Parathyroid adenoma (tissue), 2 donors: Measurements from ENCODE around the gene ZNF571.

ENCODE experiments used
- H2AFZ ChIP-seq: fragments of 300-600 bp; sonication (generic); one replicate; pipeline ENCODE4 v1.7.0; 2017; ENCODE audit warnings: antibody characterized with exemption, mild to moderate bottlenecking
- H3K27ac ChIP-seq: fragments of 300-600 bp; sonication (generic); one replicate; pipeline ENCODE4 v1.7.0; 2017
- H3K27me3 ChIP-seq: fragments of 300-600 bp; sonication (generic); one replicate; pipeline ENCODE4 v1.7.0; 2017; ENCODE audit warnings: low read length; ENCODE audit not compliant: control insufficient read depth, insufficient read depth
- H3K36me3 ChIP-seq: fragments of 300-600 bp; sonication (generic); one replicate; pipeline ENCODE4 v1.7.0; 2017; ENCODE audit warnings: low read length; ENCODE audit not compliant: control insufficient read depth, insufficient read depth
- H3K4me1 ChIP-seq: fragments of 300-600 bp; sonication (generic); one replicate; pipeline ENCODE4 v1.7.0; 2017; ENCODE audit warnings: control low read depth
- H3K4me2 ChIP-seq: fragments of 300-600 bp; sonication (generic); one replicate; pipeline ENCODE4 v1.7.0; 2017; ENCODE audit warnings: low read length
- H3K4me3 ChIP-seq: fragments of 300-600 bp; sonication (generic); one replicate; pipeline ENCODE4 v1.7.0; 2017; ENCODE audit warnings: low read depth, low read length
- H3K79me2 ChIP-seq: fragments of 300-600 bp; sonication (generic); one replicate; pipeline ENCODE4 v1.7.0; 2017; ENCODE audit warnings: control low read depth
- H3K9ac ChIP-seq: fragments of 300-600 bp; sonication (generic); one replicate; pipeline ENCODE4 v1.7.0; 2017; ENCODE audit warnings: mild to moderate bottlenecking
- H3K9me3 ChIP-seq: fragments of 300-600 bp; sonication (generic); one replicate; pipeline ENCODE4 v1.7.0; 2017; ENCODE audit warnings: low read length; ENCODE audit not compliant: control insufficient read depth
- TF ChIP-seq, protein P1 (sequence below): fragments of 300-600 bp; sonication (generic); IDR thresholded peaks from one replicate; pipeline ENCODE4 v1.7.0; 2017; ENCODE audit warnings: antibody characterized with exemption, mild to moderate bottlenecking
- donor health status: primary hyperparathyroidism.

Gene ZNF571

DNA sequence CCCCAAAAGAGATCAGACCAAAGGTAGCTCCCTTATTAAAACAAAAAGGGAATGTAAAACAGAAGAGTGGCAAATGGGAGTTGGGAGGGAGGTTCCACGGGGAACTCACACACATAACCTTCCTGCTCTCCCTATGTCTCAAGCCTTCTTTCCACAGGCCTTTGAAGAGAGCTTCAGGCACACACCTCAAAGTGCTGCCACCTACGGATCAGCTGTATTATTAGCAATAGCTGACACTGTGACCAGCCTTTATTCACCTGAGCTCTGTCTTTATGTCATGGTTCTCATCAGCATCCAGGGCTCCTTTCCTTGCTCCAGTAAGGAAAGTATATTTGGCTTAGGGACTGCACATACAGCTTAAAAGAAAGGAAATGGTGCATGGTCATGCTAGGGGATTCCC lies 11.3 kb downstream of the ZNF571 start:
- Histone ChIP-seq H3K27me3 (no peaks in the 10 kb centered on the region), H3K27ac (no peak overlapping the region), H3K4me2 (no peak overlapping the region), H3K79me2 (peaks cover 22% of the 10 kb centered on the region), H3K9ac (no peak overlapping the region), H3K9me3 (no peaks in the 10 kb centered on the region), H2AFZ (no peak overlapping the region), H3K4me1 (no peaks in the 10 kb centered on the region), H3K4me3 (no peak overlapping the region), H3K36me3 (no peaks in the 10 kb centered on the region)
- TF ChIP-seq, protein P1, sequence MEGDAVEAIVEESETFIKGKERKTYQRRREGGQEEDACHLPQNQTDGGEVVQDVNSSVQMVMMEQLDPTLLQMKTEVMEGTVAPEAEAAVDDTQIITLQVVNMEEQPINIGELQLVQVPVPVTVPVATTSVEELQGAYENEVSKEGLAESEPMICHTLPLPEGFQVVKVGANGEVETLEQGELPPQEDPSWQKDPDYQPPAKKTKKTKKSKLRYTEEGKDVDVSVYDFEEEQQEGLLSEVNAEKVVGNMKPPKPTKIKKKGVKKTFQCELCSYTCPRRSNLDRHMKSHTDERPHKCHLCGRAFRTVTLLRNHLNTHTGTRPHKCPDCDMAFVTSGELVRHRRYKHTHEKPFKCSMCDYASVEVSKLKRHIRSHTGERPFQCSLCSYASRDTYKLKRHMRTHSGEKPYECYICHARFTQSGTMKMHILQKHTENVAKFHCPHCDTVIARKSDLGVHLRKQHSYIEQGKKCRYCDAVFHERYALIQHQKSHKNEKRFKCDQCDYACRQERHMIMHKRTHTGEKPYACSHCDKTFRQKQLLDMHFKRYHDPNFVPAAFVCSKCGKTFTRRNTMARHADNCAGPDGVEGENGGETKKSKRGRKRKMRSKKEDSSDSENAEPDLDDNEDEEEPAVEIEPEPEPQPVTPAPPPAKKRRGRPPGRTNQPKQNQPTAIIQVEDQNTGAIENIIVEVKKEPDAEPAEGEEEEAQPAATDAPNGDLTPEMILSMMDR: no peak

DNA sequence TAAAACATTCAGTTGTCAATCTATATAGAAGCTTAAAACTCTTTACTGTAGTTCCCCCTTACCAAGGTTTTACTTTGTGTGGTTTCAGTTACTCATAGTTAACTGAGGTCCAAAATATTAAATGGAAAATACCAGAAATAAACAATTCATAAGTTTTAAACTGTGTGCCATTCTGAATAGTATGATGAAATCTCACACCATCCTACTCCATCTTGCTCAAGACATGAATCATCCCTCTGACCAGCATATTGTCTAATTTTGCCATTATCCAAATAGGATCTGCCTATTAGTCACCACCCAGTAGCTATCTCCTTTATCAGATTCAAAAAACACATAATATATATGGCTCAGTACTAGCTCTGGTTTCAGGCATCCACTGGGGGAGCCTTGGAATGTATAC lies 22.4 kb downstream of the ZNF571 start:
- Histone ChIP-seq H3K9me3 (no peaks in the 10 kb centered on the region), H3K4me2 (no peak overlapping the region), H3K4me1 (no peaks in the 10 kb centered on the region), H3K4me3 (no peak overlapping the region), H3K27ac (no peak overlapping the region), H3K79me2 (no peaks in the 10 kb centered on the region), H3K27me3 (no peaks in the 10 kb centered on the region), H3K9ac (no peak overlapping the region), H2AFZ (no peak overlapping the region), H3K36me3 (peaks cover 9% of the 10 kb centered on the region)
- TF ChIP-seq, protein P1: no peak

DNA sequence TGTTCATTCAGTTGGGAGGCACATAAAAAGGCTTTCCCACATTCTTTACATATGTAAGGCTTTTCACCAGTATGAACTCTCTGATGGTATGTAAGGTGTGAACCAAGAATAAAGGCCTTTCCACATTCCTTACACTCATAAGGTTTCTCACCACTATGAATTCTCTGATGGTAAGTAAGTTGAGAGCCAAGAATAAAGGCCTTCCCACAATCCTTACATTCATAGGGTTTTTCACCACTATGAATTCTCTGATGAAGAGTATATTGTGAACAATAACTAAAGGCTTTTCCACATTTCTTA lies 29.3 kb downstream of the ZNF571 start:
- Histone ChIP-seq H3K4me2 (no peak overlapping the region), H3K36me3 (peaks cover 35% of the 10 kb centered on the region), H3K4me3 (no peak overlapping the region)

DNA sequence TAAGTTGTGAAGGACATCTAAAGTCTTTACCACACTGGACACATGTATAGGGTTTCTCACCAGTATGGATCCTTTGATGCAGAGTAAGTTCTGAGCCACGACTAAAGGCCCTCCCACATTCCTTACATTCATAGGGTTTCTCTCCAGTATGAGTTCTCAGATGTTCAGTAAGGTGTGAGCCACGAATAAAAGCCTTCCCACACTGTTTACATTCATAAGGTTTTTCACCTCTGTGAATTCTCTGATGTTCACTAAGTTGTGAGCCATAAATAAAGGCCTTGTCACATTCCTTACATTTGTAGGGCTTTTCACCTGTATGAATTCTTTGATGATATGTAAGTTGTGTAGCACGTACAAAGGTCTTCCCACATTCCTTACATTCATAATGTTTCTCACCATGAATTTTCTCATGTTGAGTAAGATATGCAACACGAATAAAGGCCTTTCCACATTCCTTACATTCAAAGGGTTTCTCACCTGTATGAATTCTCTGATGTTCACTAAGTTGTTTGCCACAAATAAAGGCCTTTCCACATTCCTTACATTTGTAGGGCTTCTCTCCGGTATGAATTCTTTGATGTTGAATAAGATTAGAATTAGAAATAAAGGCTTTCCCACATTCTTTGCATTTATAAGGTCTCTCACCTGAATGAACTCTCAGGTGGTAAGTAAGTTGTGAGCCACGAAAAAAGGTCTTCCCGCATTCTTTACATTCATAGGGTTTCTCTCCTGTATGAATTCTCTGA lies 29.8 kb downstream of the ZNF571 start:
- Histone ChIP-seq H3K36me3 (peaks cover 36% of the 10 kb centered on the region), H3K79me2 (no peaks in the 10 kb centered on the region), H2AFZ (no peak overlapping the region), H3K4me2 (no peak overlapping the region), H3K9ac (no peak overlapping the region), H3K9me3 (peaks cover 30% of the 10 kb centered on the region), H3K4me1 (no peaks in the 10 kb centered on the region), H3K27me3 (no peaks in the 10 kb centered on the region), H3K4me3 (no peak overlapping the region), H3K27ac (no peak overlapping the region)
- TF ChIP-seq, protein P1: no peak

More for the DNA sequence above, 29.3 kb downstream of the ZNF571 start:
- Histone ChIP-seq H3K27me3 (no peaks in the 10 kb centered on the region), H3K9ac (no peak overlapping the region), H3K9me3 (peaks cover 30% of the 10 kb centered on the region), H2AFZ (no peak overlapping the region), H3K27ac (no peak overlapping the region), H3K79me2 (no peaks in the 10 kb centered on the region), H3K4me1 (no peaks in the 10 kb centered on the region)
- TF ChIP-seq, protein P1: no peak

DNA sequence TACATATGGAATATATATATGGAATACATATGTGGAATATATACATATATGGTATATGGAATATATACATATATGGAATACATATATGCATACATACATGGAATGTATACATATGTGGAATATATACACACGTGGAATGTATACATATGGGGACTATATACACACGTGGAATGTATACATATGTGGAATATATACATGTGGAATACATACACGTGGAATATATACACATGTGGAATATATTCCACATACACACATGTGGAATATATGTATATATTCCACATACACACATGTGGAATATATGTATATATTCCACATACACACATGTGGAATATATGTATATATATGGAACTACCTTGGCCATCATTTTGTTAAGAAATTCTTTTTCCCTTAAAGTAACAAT lies 31.1 kb downstream of the ZNF571 start:
- Histone ChIP-seq H3K79me2 (no peaks in the 10 kb centered on the region), H3K4me3 (no peak overlapping the region), H3K27ac (no peak overlapping the region), H3K27me3 (no peaks in the 10 kb centered on the region), H3K9me3 (peaks cover 35% of the 10 kb centered on the region), H3K9ac (no peak overlapping the region), H3K4me2 (no peak overlapping the region), H2AFZ (no peak overlapping the region), H3K36me3 (peaks cover 46% of the 10 kb centered on the region), H3K4me1 (no peaks in the 10 kb centered on the region)
- TF ChIP-seq, protein P1: no peak
